HG03442 (cell line): ENCODE results near the gene ALPK1.
"Not testable (repeated sequence)": the region's sequence is repeated elsewhere in the genome, so short reads cannot be mapped to it uniquely, and the experiment has no call there.

Experiments used
- ATAC-seq: cut with Tn5 transposase; IDR thresholded peaks from one replicate; pipeline ENCODE4 v1.9.1; 2021; ENCODE audit warnings: mild to moderate bottlenecking, moderate library complexity; ENCODE audit not compliant: unreplicated experiment

ALPK1 gene

DNA sequence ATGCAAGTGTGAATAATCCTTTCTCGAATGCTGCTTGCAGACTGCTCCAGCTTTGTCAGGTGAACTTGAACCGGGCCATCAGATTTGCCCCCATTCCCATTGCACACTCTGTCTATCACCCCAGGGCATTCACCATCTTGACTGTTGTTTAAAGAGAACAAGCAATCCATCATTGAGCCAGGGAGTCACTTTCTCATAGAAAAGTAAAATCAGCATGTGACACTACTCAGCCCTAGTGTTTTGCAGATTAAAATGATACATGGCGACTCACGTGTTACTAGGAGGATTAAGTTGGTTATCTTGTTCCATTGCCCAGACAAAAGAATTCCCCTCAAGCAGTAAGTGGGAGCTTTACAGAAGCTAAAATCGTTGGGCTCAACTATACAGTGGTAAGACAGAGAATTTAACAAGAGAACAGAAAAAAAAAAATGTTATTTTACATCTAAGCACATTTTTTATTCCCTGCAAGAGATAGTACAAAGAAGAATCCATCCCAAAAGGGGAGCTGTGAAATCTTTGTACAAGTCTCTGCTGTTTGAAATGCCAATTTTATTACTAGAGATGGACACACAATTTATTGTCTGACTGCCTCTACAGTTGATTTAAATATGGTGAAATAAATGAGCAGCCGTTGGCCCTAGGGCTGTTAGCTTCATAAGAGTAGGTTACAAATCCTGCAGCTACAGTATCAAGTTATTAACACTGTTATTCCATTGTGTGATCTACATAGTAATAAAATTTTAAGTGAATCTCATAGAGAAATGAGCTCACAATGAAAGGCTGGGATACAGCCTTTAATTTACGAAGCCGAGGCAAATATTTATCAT is 151.3 kb downstream of the ALPK1 start:
- ATAC-seq = no peak

DNA sequence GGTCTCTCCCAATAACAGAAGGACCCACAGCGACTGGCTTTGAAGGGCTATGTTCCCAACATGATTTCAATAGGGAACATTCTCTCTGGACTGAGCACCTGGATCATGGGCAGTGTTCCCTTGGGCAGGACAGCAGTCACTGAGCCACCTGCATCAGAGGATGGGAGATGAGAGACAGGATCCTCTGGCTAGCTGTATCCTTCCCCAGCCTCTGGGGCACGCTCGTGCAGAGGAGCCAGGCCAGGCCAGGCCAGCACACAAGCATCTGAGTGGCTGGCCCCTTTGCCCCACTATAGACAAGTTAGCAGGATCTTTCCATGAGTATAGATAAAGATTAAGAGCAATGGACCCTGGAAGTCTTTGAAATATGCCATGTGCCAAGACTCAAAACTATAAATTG is 152.5 kb downstream of the ALPK1 start:
- no peak for ATAC-seq

DNA sequence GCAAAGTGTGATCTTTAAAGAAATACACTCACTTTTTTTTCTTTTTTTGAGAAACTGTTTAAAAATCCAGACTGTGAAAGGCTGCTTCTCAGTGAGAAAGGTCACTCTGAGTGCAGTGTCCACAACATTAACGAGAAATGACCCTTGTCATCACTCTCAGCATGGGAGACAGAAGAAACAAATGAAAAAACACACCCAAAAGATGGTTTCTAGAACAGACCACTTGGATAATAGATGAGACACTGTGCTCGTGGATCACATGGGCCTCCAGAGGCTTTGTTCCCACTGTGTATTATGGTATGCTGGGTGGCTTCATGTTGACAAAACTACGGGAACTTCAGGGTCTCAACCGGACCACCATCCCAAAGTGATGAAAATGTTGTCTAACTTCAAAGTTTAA is 153.9 kb downstream of the ALPK1 start:
- ATAC-seq = no peak

DNA sequence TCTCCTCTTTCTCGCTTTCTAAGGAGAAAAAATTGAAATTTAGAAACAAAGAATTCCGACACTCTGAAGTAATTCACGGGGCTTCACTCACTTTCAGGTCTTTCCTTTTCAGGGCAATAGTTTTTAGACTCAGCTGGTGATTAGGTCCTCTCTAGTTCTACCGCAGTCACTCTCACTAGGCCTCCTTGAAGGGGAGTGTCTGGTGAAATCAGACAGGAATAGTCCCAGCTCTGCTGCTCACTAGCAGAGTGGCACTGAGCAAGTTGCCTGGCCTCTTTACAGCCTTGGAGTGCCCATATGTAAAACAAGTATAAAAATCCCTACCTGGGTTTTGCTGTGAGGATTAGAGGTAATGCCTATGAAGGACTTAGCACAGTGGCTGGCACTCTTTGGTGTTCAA is 154.7 kb downstream of the ALPK1 start:
- ATAC-seq = no peak

DNA sequence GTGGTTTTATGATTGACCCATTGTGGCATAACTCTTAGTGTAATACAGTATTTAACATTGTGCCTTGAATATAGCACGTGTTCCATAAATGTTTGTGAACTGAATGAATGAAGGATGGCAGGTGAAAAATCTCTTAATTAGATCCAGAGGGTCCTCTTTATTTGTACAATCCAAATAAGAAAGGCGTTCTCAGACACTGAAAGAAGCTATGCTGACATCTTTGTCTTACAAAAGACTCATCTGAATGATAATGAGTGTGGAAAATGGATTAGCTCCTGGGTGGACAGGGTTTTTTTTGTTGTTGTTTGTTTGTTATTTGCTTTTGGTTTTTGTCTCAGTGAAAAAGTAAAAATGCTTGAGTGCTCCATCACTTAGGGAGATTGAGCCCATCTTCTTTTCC is 156.2 kb downstream of the ALPK1 start:
- no peak for ATAC-seq

DNA sequence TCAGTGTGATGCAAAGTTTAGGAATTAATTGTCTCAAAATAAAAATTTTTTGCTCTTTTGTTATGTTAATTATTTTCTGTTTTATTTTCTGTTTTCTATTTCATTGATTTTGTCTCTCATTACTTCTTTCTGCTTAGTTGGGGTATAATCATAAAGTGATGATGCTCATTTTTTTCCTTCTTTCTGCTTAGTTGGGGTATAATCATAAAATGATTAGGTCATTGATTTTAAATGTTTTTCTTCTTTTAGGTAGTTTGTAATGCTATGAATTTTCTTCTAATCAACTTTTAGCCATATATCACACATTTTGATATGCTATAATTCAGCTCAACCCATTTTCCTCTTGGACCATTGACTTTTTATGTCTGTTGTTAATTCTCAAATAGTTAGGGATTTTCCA is 175.1 kb downstream of the ALPK1 start:
- no peak for ATAC-seq

DNA sequence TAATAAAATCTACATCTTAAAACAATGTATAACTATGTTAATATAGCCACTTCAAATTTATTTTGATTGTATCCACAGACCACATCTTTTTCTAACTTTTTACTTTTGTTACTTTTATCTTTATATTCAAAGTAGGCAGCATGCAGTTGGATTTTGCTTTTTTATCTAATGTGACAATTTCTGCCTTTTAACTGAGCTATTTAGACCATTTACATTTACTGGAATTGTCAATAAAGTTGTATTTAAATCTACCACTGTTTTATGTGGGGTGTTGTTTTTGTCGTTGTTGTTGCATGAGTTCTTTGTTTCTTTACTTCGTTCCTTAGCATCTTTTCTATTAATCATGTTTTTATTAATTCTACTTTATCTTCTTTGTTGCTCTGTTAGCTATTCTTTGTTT is 176.8 kb downstream of the ALPK1 start:
- no peak for ATAC-seq

DNA sequence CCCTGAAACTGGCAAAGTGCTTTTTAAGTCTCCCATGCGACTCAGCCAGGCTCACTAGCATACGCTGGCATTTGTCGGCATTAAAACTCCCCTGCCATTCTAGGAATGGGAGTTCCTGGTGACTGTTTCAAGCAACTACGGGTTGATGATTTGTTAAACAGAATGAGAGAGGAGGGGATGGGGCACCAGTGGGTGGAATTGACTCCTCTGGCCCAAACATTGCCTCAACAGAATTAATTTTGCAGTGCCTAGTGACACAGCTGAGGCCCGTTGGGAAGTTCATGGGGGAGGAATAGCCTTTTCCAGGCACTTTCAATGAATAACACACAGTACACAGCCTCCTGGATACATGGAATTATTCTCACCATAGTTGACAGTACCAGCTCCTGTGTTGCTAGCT is 188.8 kb downstream of the ALPK1 start:
- ATAC-seq = no peak

DNA sequence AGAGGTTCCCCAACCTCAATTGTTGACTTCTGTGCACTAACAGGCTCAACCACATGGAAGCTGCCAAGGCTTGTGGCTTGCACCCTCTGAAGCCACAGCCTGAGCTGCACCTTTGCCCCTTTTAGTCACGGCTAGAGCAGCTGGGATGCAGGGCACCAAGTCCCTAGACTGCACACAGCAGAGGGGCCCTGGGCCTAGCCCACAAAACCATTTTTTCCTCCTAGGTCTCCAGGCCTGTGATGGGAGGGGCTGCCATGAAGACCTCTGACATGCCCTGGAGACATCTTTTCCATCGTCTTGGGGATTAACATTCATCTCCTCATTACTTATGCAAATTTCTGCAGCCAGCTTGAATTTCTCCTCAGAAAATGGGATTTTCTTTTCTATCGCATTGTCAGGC is 193.6 kb downstream of the ALPK1 start:
- ATAC-seq = not testable (repeated sequence)
